Measurements from ENCODE around the gene PDGFD.

The PDGFD gene

DNA sequence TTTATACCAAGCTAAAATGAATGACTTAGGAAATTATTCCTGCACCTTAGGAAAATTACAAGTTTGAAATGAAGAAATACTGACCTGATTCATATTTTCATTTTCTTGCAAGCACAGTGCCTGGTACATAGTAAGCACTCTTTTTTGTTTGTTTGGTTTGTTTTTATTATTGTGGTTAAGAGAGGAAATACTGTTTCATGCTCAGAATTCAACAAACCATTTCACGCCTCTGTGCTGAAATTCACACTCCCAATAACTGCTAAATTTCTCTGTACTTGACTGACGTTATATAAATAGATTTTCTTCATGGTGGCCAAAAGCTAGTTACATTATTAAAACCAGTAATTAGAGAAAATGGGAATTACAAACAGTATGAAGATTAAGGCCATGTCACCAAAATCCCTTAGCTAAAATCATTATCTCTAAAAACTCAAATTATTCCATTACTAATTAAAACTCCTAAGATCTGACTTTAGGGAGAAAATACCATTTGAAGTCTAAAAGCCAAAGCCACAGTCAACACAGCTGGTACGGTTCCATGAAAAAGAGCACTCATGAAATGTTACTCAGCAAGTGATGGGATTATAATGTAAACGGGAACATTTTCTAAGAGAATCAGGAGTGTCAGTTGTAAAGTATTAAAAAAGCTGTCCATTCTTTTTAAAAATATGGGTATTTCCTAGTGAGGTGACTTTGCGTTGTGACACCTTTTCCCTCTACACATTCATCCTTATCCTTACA lies 205.3 kb downstream of the PDGFD start:
- Histone ChIP-seq H3K36me3 (ENCODE audit: control insufficient read depth, insufficient read depth, low read length, severe bottlenecking) (no peaks in the 10 kb centered on the region), H3K4me3 (ENCODE audit: low read length) (no peak overlapping the region), H3K9me3 (ENCODE audit: control insufficient read depth, low read length) (peaks cover 5% of the 10 kb centered on the region), H3K9ac (ENCODE audit: low read length) (no peak overlapping the region), H3K4me1 (ENCODE audit: control insufficient read depth, insufficient read depth, low read length) (peaks cover 26% of the 10 kb centered on the region), H3K27me3 (replicated peaks; ENCODE audit: control insufficient read depth, insufficient read depth, low read length) (no peaks in the 10 kb centered on the region)
- DNase-seq (ENCODE audit: low read depth) = no peak

DNA sequence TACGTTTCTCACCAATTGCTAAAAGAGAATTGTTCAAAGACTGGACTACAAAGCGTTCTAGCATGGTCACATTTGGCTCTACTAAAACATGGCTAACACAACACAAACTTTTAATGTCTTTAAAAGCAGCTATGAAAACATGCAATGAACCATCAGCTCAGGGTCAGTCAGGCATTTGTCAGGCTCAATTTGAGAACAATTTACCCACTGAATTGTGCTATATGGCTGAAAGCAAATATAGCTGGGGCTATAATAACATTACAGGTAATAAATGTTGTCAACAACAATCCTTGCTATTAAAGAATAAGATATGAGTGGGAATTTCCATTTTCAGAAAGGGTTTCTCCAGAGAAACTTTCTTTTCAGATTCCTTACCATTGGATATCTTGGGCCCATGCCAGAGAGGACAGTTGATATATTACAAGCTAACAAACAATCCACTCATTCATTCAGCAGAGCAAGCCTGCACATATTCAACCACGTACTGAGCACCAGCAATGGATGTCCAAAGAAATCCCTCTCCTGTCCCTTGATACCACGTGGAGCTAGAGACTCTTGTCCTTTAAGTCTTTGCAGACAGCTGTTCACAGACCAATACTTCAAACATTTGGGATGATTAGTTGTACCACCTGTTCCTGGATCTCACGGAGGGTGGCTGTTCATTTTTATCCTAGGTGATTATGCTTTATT lies 210.0 kb downstream of the PDGFD start:
- no peak for DNase-seq (ENCODE audit: low read depth)
- peaks cover 5% of the 10 kb centered on the region for H3K4me1 ChIP-seq (ENCODE audit: control insufficient read depth, insufficient read depth, low read length)
- no peaks in the 10 kb centered on the region for H3K27me3 ChIP-seq (replicated peaks; ENCODE audit: control insufficient read depth, insufficient read depth, low read length)
- H3K4me3 ChIP-seq (ENCODE audit: low read length) = no peak overlapping the region
- no peaks in the 10 kb centered on the region for H3K36me3 ChIP-seq (ENCODE audit: control insufficient read depth, insufficient read depth, low read length, severe bottlenecking)
- H3K9ac ChIP-seq (ENCODE audit: low read length) = no peak overlapping the region
- H3K9me3 ChIP-seq (ENCODE audit: control insufficient read depth, low read length) = no peaks in the 10 kb centered on the region

DNA sequence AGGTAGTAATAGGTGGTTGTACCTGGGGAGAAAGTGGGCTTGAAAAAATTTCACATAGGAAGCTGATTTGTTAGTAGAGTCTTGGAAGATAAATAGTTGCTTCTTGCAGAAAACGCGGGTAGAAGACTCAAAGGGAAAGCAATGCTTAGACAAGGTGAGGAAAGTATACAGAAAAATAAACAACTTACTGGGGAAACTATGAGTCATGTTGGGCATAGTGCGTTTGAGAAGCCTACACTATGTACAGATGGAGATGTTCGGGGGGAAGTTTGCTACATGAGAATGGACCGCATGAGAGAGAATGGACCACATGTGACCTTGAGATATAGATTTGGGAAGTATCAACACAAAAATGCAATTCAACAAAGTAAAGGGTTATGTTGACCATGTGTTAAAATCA lies 214.2 kb downstream of the PDGFD start:
- Histone ChIP-seq H3K9ac (ENCODE audit: low read length) (no peak overlapping the region), H3K4me1 (ENCODE audit: control insufficient read depth, insufficient read depth, low read length) (peaks cover 27% of the 10 kb centered on the region), H3K4me3 (ENCODE audit: low read length) (no peak overlapping the region), H3K36me3 (ENCODE audit: control insufficient read depth, insufficient read depth, low read length, severe bottlenecking) (no peaks in the 10 kb centered on the region), H3K27me3 (replicated peaks; ENCODE audit: control insufficient read depth, insufficient read depth, low read length) (no peaks in the 10 kb centered on the region), H3K9me3 (ENCODE audit: control insufficient read depth, low read length) (no peaks in the 10 kb centered on the region)
- no peak for DNase-seq (ENCODE audit: low read depth)

DNA sequence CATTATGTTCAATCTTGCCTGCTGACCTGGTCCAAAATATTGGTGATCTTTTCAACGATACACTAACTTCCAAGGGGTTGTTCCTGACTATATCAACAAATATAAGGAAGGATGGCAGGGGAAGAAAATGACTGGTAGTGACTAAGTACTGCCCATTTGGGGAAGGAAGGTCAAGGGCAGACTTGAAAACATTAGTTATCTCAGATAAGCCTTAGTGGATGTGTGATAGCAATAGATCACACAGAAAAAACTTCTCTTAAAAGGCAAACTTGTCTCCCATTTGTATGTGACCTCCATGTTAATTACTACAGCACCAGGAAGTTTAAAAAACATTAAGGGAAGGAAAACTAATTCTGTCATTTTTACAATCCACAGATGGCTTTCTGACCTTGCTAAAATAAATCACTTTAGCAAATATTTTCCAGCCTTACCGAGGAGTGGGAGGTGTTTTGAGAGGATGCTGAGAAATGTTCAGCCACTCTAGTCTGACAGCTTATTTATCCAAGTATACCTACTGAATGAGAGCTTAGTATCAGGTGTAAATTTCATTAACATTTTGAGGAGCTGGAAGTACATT lies 215.7 kb downstream of the PDGFD start:
- no peaks in the 10 kb centered on the region for H3K9me3 ChIP-seq (ENCODE audit: control insufficient read depth, low read length)
- peaks cover 27% of the 10 kb centered on the region for H3K4me1 ChIP-seq (ENCODE audit: control insufficient read depth, insufficient read depth, low read length)
- H3K4me3 ChIP-seq (ENCODE audit: low read length) = no peak overlapping the region
- H3K36me3 ChIP-seq (ENCODE audit: control insufficient read depth, insufficient read depth, low read length, severe bottlenecking) = no peaks in the 10 kb centered on the region
- H3K27me3 ChIP-seq (replicated peaks; ENCODE audit: control insufficient read depth, insufficient read depth, low read length) = no peaks in the 10 kb centered on the region
- DNase-seq (ENCODE audit: low read depth) = no peak
- no peak overlapping the region for H3K9ac ChIP-seq (ENCODE audit: low read length)

DNA sequence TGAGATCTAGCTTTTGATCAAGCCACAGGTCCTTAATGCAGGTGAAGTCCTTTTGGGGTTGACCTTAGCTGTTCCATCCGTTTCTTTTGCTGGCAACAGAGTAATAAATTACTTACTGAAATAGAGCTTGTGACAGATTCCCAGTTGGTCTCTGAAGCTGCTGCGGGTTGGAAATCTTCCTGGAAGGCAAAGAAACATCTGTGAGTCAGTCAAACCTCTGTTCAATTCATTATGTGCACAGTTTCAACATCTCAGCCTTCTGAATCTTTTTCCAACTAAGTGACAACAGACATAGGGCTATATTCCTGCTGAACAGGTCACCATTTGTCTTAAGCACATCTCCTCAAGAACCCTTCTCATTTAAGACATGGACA lies 216.4 kb downstream of the PDGFD start:
- H3K4me1 ChIP-seq (ENCODE audit: control insufficient read depth, insufficient read depth, low read length) = peaks cover 27% of the 10 kb centered on the region
- no peaks in the 10 kb centered on the region for H3K27me3 ChIP-seq (replicated peaks; ENCODE audit: control insufficient read depth, insufficient read depth, low read length)
- H3K4me3 ChIP-seq (ENCODE audit: low read length) = no peak overlapping the region
- no peaks in the 10 kb centered on the region for H3K36me3 ChIP-seq (ENCODE audit: control insufficient read depth, insufficient read depth, low read length, severe bottlenecking)
- peak; percentile 81 for DNase-seq (ENCODE audit: low read depth)
- H3K9me3 ChIP-seq (ENCODE audit: control insufficient read depth, low read length) = no peaks in the 10 kb centered on the region
- H3K9ac ChIP-seq (ENCODE audit: low read length) = peak overlapping the region; percentile 41

DNA sequence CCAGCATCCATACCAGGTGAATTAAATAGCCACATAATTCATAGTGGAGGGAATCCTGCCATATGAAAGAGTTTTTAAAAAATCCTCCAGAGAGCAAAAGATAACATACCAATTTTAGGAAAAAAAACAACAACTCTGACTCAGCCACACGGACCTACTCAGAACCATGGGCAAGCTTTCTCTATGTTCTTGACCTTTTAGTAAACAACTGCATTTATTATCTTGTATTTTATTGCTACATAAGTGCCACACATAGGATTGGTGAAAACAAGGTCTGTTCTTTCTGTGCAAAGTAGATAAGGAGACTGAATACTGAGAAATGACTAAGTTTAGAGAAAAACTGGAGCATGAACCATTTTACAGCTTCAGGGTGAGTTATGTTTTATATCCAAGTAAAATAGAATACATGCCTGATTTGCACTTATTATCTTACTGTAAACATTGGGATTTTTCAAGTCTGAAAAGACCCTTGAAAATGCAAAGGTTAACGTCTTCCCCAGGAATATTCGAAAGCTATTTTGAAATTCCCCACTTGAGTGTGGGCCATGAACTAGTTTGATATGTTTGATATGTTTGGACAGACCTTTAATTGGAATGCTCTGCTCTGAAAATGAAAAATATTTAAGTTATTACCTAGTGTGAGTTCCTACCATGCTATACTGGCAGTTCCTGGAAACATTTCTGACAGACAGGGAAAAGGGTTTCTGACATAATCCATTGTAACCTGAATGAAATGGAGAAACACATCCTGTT lies 217.0 kb downstream of the PDGFD start:
- Histone ChIP-seq H3K27me3 (replicated peaks; ENCODE audit: control insufficient read depth, insufficient read depth, low read length) (no peaks in the 10 kb centered on the region), H3K9me3 (ENCODE audit: control insufficient read depth, low read length) (no peaks in the 10 kb centered on the region)
- DNase-seq (ENCODE audit: low read depth) = peak; percentile 65

DNA sequence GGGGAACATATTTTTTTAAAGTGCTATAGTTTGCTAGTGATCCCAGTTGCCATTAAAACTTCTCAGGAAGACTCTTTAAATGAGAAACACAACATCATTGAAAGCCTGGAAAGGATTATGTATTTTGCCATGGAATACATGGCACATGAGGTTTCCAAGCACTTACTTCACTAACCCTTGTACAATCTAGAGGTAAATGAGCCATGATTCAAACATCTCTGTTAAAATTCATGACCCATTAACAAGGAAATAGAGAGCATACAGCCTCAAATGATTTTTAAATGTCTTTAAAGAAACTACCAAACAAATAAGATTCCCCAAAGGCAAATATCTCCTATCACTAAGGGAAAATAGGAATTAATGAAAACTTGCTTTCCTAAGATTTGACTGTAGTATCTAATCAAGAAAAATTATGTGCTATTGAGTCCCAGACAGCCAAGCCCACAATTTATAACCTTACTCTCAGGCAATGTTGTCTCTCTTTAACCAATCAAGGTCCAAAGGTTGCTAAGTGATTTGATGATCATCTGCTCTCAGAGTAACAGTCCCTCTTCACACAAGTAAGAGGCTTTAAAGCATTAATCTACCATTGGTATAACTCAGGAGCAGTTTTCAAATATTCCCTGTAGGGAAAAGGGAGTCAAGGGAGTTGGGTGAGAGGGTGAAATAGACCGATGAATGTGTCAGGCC lies 219.6 kb downstream of the PDGFD start:
- H3K9ac ChIP-seq (ENCODE audit: low read length) = no peak overlapping the region
- H3K4me1 ChIP-seq (ENCODE audit: control insufficient read depth, insufficient read depth, low read length) = peaks cover 43% of the 10 kb centered on the region
- H3K4me3 ChIP-seq (ENCODE audit: low read length) = no peak overlapping the region
- H3K27me3 ChIP-seq (replicated peaks; ENCODE audit: control insufficient read depth, insufficient read depth, low read length) = no peaks in the 10 kb centered on the region
- DNase-seq (ENCODE audit: low read depth) = no peak
- no peaks in the 10 kb centered on the region for H3K36me3 ChIP-seq (ENCODE audit: control insufficient read depth, insufficient read depth, low read length, severe bottlenecking)
- H3K9me3 ChIP-seq (ENCODE audit: control insufficient read depth, low read length) = no peaks in the 10 kb centered on the region

More for the DNA sequence above, 217.0 kb downstream of the PDGFD start:
- Histone ChIP-seq H3K9ac (ENCODE audit: low read length) (peak overlapping the region; percentile 41), H3K4me1 (ENCODE audit: control insufficient read depth, insufficient read depth, low read length) (peaks cover 29% of the 10 kb centered on the region), H3K36me3 (ENCODE audit: control insufficient read depth, insufficient read depth, low read length, severe bottlenecking) (no peaks in the 10 kb centered on the region), H3K4me3 (ENCODE audit: low read length) (no peak overlapping the region)

DNA sequence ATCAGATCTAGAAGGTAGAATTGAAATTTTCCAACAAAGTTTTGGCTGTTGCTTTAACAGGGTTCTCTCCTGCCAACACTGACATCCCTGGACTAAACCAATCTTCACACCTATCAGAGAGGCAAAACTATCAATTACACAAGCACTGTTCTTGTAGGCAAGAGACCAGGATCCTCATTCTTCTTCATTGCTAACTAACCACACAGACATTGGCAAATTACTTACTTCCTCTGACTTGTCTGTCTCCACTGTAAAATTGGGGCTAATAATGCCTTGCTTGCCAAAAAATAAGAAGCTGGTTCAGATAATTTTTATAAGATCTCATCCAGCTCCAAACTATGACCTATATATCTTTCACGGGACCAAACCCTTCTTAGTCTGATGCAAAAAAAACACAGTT lies 221.3 kb downstream of the PDGFD start:
- Histone ChIP-seq H3K4me3 (ENCODE audit: low read length) (no peak overlapping the region), H3K27me3 (replicated peaks; ENCODE audit: control insufficient read depth, insufficient read depth, low read length) (no peaks in the 10 kb centered on the region), H3K36me3 (ENCODE audit: control insufficient read depth, insufficient read depth, low read length, severe bottlenecking) (no peaks in the 10 kb centered on the region), H3K4me1 (ENCODE audit: control insufficient read depth, insufficient read depth, low read length) (peaks cover 36% of the 10 kb centered on the region), H3K9me3 (ENCODE audit: control insufficient read depth, low read length) (no peaks in the 10 kb centered on the region), H3K9ac (ENCODE audit: low read length) (peak overlapping the region; percentile 36)
- no peak for DNase-seq (ENCODE audit: low read depth)

DNA sequence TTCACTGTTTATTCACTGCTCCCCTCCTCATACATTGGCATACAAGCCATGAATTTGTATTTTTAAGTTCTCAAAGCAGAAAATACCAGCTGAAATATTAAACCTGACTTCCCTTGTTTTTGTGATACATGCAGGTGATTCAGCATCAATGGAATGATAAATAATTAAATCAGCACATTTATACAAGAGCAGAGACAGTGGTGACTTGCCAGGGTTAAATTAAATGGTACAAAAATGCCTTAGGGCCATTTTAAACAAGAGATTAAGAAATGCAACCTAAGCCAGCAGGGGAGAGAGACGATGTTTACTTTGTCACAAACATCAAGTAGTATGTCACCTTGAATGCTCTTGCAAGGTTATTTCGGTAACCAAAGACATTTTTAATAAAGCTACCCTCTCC lies 223.4 kb downstream of the PDGFD start:
- Histone ChIP-seq H3K4me1 (ENCODE audit: control insufficient read depth, insufficient read depth, low read length) (peaks cover 25% of the 10 kb centered on the region), H3K9me3 (ENCODE audit: control insufficient read depth, low read length) (no peaks in the 10 kb centered on the region)

DNA sequence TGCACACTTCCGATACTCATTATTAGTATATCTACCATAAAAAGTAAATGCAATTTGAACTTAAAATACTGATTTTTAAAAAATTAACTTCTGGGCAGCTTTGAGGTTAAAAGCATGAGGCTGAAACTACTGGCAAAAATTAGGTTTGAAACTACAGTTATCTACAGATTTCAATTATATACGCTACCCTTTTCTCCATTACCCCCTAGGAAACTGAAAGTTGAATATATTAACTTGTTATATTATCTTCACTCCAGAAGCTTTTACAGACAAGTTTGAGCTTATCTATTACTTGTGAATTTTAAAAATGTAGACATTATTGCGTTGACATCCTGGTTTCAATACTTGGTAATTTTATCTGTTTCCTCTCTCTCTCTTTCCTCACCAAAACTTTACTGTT lies 224.3 kb downstream of the PDGFD start:
- H3K9ac ChIP-seq (ENCODE audit: low read length) = no peak overlapping the region
- no peaks in the 10 kb centered on the region for H3K36me3 ChIP-seq (ENCODE audit: control insufficient read depth, insufficient read depth, low read length, severe bottlenecking)
- DNase-seq (ENCODE audit: low read depth) = no peak
- H3K4me3 ChIP-seq (ENCODE audit: low read length) = no peak overlapping the region
- peaks cover 33% of the 10 kb centered on the region for H3K4me1 ChIP-seq (ENCODE audit: control insufficient read depth, insufficient read depth, low read length)
- no peaks in the 10 kb centered on the region for H3K27me3 ChIP-seq (replicated peaks; ENCODE audit: control insufficient read depth, insufficient read depth, low read length)
- no peaks in the 10 kb centered on the region for H3K9me3 ChIP-seq (ENCODE audit: control insufficient read depth, low read length)

More for the DNA sequence above, 223.4 kb downstream of the PDGFD start:
- no peak overlapping the region for H3K9ac ChIP-seq (ENCODE audit: low read length)
- peak; percentile 37 for DNase-seq (ENCODE audit: low read depth)
- H3K27me3 ChIP-seq (replicated peaks; ENCODE audit: control insufficient read depth, insufficient read depth, low read length) = no peaks in the 10 kb centered on the region
- H3K36me3 ChIP-seq (ENCODE audit: control insufficient read depth, insufficient read depth, low read length, severe bottlenecking) = no peaks in the 10 kb centered on the region
- no peak overlapping the region for H3K4me3 ChIP-seq (ENCODE audit: low read length)

Data from adipocyte (in vitro differentiated cells).